Ovary (tissue), 3 donors: Measurements from ENCODE around the gene KIF3C.

Experiments
- CTCF ChIP-seq, 3 donors: fragments of 450-650 bp in 2 of 3; fragments of 200-600 bp in 1 of 3; IDR thresholded peaks; one replicate each; pipeline versions ENCODE4 v1.5.1 to v1.8.0; 2016 to 2022; ENCODE audit warnings: antibody characterized with exemption in 3 of 3, mild to moderate bottlenecking in 1 of 3
- POLR2A ChIP-seq: fragments of 450-650 bp; IDR thresholded peaks from one replicate; pipeline ENCODE4 v1.6.1; 2017; ENCODE audit warnings: antibody characterized with exemption, mild to moderate bottlenecking, moderate library complexity
- donor health status: DM: no; HTN: no; CAD: no.

GRCh38 chr2:26013668-26014067 lies 31.4 kb upstream of the KIF3C start:
- TF ChIP-seq CTCF (IDR thresholded peaks at IDR 0.05) (no peak), POLR2A (no peak)
